Measurements from ENCODE around the gene GLI2.

Gene GLI2

DNA sequence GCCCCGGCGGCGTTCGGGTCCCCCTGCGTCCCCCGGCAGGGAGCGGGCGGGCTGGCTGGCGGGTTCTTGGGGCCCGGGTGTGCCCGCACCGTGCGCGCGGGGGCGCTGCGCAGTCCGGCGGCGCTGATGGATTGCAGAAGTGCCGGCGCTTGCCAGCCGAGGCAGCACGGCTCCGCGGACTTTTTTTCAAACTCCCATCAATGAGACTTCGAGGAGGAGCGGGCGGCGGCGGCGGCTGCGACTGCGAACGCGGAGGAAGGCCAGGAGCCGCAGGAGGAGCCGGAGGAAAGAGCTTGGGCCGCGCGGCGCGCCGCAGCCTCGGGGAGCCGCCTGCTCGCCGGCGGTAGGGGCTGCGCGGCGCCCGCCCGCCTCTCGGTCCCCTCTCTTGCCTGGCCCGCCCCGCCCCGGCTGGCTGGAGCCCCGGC is at the start of gene GLI2:
GLI2 (plus strand) TSS at position 123 of the 425 bp plus-strand sequence. CDS start 61,453 bp downstream, outside the sequence.
- peak within 1 kb of the TSS; percentile 81 for H3K4me3 ChIP-seq (ENCODE audit: low read length)
- DNase-seq (ENCODE audit: low read depth): peak; percentile 92
- TF ChIP-seq, protein P1, sequence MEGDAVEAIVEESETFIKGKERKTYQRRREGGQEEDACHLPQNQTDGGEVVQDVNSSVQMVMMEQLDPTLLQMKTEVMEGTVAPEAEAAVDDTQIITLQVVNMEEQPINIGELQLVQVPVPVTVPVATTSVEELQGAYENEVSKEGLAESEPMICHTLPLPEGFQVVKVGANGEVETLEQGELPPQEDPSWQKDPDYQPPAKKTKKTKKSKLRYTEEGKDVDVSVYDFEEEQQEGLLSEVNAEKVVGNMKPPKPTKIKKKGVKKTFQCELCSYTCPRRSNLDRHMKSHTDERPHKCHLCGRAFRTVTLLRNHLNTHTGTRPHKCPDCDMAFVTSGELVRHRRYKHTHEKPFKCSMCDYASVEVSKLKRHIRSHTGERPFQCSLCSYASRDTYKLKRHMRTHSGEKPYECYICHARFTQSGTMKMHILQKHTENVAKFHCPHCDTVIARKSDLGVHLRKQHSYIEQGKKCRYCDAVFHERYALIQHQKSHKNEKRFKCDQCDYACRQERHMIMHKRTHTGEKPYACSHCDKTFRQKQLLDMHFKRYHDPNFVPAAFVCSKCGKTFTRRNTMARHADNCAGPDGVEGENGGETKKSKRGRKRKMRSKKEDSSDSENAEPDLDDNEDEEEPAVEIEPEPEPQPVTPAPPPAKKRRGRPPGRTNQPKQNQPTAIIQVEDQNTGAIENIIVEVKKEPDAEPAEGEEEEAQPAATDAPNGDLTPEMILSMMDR (conservative IDR thresholded peaks at IDR 0.05; ENCODE audit: low read length): peak; percentile 51

DNA sequence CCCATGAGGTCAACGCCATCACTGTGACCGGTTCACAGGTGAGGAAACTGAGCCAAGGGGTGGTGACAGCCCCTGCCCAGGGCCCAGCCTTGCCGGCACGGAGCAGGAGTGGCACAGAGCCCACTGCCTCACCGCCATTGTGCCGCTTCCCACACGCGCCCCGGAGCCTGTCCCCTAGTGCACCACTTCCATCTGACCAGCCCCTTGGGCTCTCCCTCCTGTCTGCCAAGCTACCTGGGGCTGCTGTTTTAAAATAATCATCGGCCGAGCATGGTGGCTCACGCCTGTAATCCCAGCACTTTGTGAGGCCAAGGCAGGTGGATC is 49.7 kb upstream of the GLI2 start:
- no peak overlapping the region for H3K4me3 ChIP-seq (ENCODE audit: low read length)
- DNase-seq (ENCODE audit: low read depth): no peak
- TF ChIP-seq, protein P1 (conservative IDR thresholded peaks at IDR 0.05; ENCODE audit: low read length): no peak

DNA sequence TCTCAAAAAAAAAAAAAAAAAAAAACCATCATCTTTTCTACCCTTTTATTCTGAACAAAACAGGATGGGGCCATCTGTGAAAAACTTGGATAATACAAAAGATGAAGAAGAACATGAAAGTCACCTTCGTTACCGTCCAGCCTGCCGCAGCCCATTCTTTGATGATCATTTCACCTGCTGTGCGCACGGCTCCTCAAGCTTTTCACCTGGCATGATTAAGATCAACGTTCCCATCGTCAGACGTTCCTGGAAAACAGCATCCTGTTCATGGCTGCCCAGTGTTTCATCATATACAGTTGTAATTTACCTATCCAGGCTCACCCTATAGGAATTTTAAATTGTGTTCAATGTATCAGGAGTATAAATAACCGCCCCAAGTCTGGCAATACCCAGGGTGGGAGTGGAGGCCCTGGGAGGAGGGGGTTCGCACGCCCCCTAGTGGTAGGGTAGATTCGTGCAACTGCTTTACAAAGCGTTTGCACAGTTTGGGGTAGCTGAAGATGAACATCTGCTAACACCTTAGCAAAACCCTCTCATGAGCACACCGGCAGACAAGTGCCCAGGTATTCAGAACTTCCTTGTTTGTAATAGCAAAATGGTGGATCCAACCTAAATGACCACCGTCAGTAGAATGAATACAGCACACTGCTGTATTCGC is 49.0 kb upstream of the GLI2 start:
- TF ChIP-seq, protein P1 (conservative IDR thresholded peaks at IDR 0.05; ENCODE audit: low read length): peak; percentile 37
- H3K4me3 ChIP-seq (ENCODE audit: low read length): no peak overlapping the region
- DNase-seq (ENCODE audit: low read depth): no peak

DNA sequence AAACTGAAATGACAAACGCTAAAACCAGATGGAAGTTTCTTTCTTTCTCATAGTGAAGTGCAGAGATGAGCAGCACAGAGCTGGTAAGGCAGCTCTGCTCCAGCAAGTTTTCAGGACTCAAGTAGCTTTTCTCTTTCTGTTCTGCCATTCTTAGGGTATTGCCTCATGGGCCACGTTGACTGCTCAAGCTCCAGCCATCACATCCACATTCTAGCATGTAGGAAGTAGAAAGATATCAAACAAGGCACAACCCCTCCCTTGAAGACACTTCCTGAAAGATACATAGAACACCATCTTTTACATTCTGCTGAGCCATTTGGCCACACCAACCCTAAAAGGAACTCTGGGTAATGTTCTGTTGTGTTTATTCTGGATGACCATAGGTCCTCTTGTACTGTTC is 48.5 kb upstream of the GLI2 start:
- no peak for DNase-seq (ENCODE audit: low read depth)
- TF ChIP-seq, protein P1 (conservative IDR thresholded peaks at IDR 0.05; ENCODE audit: low read length): no peak
- H3K4me3 ChIP-seq (ENCODE audit: low read length): no peak overlapping the region

DNA sequence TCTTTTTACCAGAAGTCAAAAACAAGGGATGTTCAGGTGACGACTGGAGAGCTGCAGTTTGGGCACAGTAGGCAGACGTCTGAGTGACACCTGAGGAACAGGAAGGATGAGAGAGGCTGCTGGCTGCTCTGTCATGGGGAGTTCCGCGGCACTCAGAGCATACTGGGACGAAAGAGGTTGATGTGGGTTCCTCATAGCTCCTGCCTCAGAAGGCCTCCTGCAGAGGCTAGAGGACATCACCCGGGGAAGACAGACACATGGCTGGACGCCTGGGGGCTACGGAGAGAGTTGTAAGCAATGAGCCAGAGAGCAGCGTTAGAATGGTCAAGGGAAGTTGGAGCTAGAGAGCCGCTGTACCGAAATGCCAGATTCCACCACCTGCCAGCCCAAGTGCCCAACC is 45.1 kb upstream of the GLI2 start:
- H3K4me3 ChIP-seq (ENCODE audit: low read length): no peak overlapping the region
- DNase-seq (ENCODE audit: low read depth): no peak
- TF ChIP-seq, protein P1 (conservative IDR thresholded peaks at IDR 0.05; ENCODE audit: low read length): no peak

DNA sequence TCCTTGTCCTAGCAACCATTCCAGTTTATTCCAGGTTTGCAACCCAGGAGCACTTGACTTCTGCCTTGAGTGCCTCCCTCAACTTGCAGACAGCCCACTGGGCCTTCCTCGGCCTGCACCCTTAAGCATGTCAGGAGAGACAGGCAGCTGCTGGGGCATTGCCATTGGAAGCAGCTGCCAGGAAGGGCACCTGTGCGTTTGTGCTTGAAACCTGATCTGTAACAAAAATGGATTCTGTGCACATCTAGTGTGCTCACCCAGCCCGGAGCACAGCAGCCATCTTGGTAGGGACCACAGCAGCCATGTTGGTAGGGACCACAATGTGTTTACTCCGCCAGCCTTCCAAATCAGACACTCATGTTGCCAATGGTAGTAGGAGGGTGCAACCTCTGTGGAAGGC is 44.3 kb upstream of the GLI2 start:
- no peak for DNase-seq (ENCODE audit: low read depth)
- no peak overlapping the region for H3K4me3 ChIP-seq (ENCODE audit: low read length)
- TF ChIP-seq, protein P1 (conservative IDR thresholded peaks at IDR 0.05; ENCODE audit: low read length): no peak

DNA sequence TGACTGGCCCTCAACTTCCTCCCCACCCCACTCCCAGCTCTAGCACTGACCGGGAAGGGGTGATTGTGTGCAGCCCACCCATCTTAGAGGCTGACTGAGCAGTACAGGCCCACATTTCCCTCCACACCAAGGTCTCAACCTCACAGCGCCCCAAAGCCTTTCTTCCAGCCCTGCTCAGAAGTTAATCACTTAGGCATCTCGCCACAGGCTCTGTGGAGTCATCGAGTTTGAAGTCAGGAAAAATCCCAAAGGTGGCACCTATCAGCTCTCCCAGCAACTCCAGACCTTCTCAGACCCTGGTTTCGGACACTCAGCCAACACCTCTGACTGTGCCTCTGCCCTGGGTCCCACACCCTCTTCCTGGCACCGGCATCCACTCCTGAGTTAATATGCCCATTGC is 43.0 kb upstream of the GLI2 start:
- DNase-seq (ENCODE audit: low read depth): no peak
- TF ChIP-seq, protein P1 (conservative IDR thresholded peaks at IDR 0.05; ENCODE audit: low read length): no peak

More for the DNA sequence above, 43.0 kb upstream of the GLI2 start:
- no peak overlapping the region for H3K4me3 ChIP-seq (ENCODE audit: low read length)
